ENCODE results near the gene CNNM3. TPM values are rescaled to one million over a fixed set of nuclear protein-coding genes. Genes with fewer than 3 reads are reported as not detected.

CNNM3 gene
- total RNA-seq, 2 donors from 2014 or later: 29.7 to 29.8 TPM

DNA sequence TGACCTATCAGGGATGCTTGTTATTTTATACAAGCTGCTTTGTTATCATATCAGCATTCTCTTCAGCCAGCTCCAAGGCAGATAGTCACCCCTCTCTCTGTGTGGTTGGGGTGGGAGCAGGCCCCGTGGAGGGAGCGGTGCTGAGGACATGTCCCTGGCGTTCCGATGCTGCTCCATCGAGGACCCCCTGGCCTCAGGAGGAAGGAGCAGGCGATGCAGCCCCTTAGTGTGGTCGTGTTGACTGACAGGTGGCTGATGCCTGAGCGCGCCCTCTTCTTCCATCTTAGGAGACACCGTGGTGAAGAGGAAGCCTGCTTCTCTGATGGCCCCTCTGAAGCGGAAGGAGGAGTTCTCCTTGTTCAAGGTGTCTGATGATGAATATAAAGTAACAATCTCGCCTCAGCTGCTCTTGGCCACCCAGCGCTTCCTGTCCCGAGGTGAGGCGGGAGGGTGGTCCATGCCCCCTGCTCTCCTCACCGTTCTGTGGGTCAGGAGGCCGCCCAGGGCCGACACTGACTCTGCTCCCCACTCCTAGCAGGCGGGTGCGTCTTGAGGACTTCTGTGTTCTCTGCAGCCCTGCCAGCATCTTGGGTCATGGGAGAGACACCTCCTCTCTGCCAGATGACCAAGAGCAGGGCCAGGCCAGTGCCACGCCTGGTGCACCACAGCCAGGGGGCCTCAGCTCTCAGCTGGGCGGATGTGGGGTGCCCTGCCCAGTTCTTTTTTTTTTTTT is 10.6 kb downstream of the CNNM3 start:
- H3K4me3 ChIP-seq: no peak overlapping the region
- 89% methylated on average over 22 of the region's 22 CpGs for WGBS
- intact Hi-C loops (cut with DNase I): no loop called here
- H3K9me3 ChIP-seq: no peaks in the 10 kb centered on the region
- DNase-seq (ENCODE audit: low spot score): no peak
- H3K4me1 ChIP-seq (replicated peaks): peaks cover 6% of the 10 kb centered on the region
- TF ChIP-seq POLR2A (IDR thresholded peaks at IDR 0.05): no peak
- no peak for TF ChIP-seq POLR2AphosphoS5 (IDR thresholded peaks at IDR 0.05)
- TF ChIP-seq, protein P1, sequence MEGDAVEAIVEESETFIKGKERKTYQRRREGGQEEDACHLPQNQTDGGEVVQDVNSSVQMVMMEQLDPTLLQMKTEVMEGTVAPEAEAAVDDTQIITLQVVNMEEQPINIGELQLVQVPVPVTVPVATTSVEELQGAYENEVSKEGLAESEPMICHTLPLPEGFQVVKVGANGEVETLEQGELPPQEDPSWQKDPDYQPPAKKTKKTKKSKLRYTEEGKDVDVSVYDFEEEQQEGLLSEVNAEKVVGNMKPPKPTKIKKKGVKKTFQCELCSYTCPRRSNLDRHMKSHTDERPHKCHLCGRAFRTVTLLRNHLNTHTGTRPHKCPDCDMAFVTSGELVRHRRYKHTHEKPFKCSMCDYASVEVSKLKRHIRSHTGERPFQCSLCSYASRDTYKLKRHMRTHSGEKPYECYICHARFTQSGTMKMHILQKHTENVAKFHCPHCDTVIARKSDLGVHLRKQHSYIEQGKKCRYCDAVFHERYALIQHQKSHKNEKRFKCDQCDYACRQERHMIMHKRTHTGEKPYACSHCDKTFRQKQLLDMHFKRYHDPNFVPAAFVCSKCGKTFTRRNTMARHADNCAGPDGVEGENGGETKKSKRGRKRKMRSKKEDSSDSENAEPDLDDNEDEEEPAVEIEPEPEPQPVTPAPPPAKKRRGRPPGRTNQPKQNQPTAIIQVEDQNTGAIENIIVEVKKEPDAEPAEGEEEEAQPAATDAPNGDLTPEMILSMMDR (IDR thresholded peaks at IDR 0.05): no peak
- H3K27ac ChIP-seq: no peak overlapping the region
- peaks cover 7 to 8% of the 10 kb centered on the region in 2 donors for H3K36me3 ChIP-seq
- no peaks in the 10 kb centered on the region for H3K27me3 ChIP-seq (replicated peaks; ENCODE audit: insufficient read depth)

DNA sequence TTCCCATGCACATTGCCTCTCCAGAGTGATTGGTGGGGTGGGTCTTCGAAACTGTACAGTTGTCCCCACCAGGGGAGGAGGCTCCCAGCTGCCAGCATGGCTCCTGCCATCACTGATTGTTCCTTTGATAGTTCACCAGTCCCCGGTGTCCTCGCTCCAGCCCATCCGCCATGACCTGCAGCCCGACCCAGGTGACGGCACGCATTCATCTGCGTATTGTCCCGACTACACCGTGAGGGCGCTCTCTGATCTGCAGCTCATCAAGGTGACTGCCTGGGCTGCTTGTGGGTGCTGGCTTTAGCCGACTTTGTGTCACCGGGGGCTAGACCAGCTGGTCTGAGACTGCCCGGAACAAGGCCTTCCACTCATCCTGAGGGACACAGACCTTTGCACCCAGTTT is 12.4 kb downstream of the CNNM3 start:
- H3K27me3 ChIP-seq (replicated peaks; ENCODE audit: insufficient read depth): no peaks in the 10 kb centered on the region
- H3K36me3 ChIP-seq: peaks cover 7 to 8% of the 10 kb centered on the region in 2 donors
- intact Hi-C loops (cut with DNase I): no loop called here
- peaks cover 9% of the 10 kb centered on the region for H3K4me1 ChIP-seq (replicated peaks)
- H3K27ac ChIP-seq: no peak overlapping the region
- TF ChIP-seq, protein P1 (IDR thresholded peaks at IDR 0.05): no peak
- H3K9me3 ChIP-seq: no peaks in the 10 kb centered on the region
- no peak overlapping the region for H3K4me3 ChIP-seq
- no peak for DNase-seq (ENCODE audit: low spot score)
- 92% methylated on average over 14 of the region's 14 CpGs for WGBS

DNA sequence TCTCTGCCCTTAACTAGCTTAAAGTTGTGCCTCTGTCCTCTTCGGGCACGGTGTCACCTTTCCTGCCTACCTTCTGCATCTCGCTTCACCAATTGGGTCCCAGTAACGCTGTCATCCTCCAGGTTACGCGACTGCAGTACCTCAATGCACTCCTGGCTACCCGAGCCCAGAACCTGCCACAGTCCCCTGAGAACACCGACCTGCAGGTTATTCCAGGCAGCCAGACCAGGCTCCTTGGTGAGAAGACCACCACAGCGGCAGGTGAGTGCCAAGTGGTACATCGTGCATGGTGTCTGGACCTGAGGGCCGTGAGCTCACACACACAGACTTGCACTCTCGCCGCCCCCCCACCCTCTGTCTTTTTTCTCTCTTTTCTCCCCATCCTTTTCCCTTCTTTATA is 12.8 kb downstream of the CNNM3 start:
- DNase-seq (ENCODE audit: low spot score): no peak

DNA sequence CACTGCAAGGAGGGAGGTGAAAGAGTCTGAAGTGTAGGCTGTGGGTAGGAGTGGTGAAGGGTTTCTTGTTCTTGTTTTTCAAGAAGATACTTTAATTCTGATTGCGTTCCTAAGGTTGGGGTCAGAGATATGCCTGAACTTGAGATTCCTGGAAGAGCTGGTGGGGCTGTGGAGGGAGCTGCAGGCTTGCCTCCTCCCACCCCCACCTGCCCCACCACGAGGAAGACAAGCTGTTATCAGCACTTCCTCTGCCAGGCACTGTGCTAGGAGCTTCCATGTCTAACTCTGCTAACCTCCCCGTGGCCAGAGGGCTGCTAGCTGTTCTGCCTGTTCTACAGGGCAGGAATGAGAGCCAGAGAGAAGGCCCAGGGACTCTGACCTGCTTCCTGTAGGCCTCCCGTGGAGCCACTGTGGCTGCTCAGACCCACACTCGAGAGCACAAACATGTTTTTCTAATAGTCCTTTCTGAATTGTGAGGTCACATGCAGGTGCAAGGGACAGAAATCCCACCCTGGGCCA is 14.0 kb downstream of the CNNM3 start:
- H3K4me1 ChIP-seq (replicated peaks): peaks cover 4% of the 10 kb centered on the region
- H3K27me3 ChIP-seq (replicated peaks; ENCODE audit: insufficient read depth): no peaks in the 10 kb centered on the region
- no peaks in the 10 kb centered on the region for H3K9me3 ChIP-seq
- no peak overlapping the region for H3K27ac ChIP-seq
- no peak overlapping the region for H3K4me3 ChIP-seq
- DNase-seq (ENCODE audit: low spot score): no peak
- H3K36me3 ChIP-seq: peaks cover 7 to 8% of the 10 kb centered on the region in 2 donors
- intact Hi-C loops (cut with DNase I): no loop called here
- no peak for TF ChIP-seq POLR2AphosphoS5 (IDR thresholded peaks at IDR 0.05)
- TF ChIP-seq, protein P1 (IDR thresholded peaks at IDR 0.05): no peak
- TF ChIP-seq POLR2A (IDR thresholded peaks at IDR 0.05): no peak
- WGBS: 71% methylated on average over 5 of the region's 5 CpGs

More for the DNA sequence above, 12.8 kb downstream of the CNNM3 start:
- H3K4me1 ChIP-seq (replicated peaks): peaks cover 5% of the 10 kb centered on the region
- TF ChIP-seq, protein P1 (IDR thresholded peaks at IDR 0.05): no peak
- TF ChIP-seq POLR2A (IDR thresholded peaks at IDR 0.05) (no peak), POLR2AphosphoS5 (IDR thresholded peaks at IDR 0.05) (no peak)
- no peaks in the 10 kb centered on the region for H3K9me3 ChIP-seq
- intact Hi-C loops (cut with DNase I): no loop called here
- H3K27ac ChIP-seq: no peak overlapping the region
- WGBS: 95% methylated on average over 13 of the region's 13 CpGs
- H3K4me3 ChIP-seq: no peak overlapping the region
- peaks cover 7 to 8% of the 10 kb centered on the region in 2 donors for H3K36me3 ChIP-seq
- no peaks in the 10 kb centered on the region for H3K27me3 ChIP-seq (replicated peaks; ENCODE audit: insufficient read depth)

DNA sequence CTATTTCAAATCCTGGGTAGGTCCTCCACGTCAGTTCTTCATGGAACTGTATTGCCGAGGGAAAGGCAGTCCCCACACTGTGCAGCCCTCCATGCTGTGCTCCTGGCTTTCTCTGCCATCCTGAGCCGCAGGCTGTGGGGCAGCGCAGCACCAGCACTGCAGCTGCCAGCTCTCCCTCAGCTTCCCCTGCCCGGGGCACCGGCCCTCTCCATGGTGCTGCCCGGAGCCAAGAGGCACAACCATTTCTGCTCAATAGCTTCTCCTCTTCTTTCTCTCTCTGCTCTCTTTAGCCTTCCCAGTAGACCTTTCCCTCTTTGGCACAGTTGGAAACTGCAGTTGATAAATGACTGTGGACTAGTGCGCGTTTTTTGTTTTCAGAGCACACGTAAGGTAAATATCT is 15.6 kb downstream of the CNNM3 start:
- no peaks in the 10 kb centered on the region for H3K27me3 ChIP-seq (replicated peaks; ENCODE audit: insufficient read depth)
- no peak overlapping the region for H3K4me3 ChIP-seq
- no peak for DNase-seq (ENCODE audit: low spot score)
- TF ChIP-seq, protein P1 (IDR thresholded peaks at IDR 0.05): no peak
- TF ChIP-seq POLR2A (IDR thresholded peaks at IDR 0.05) (no peak), POLR2AphosphoS5 (IDR thresholded peaks at IDR 0.05) (no peak)
- peaks cover 7 to 8% of the 10 kb centered on the region in 2 donors for H3K36me3 ChIP-seq
- H3K27ac ChIP-seq: peak overlapping the region; percentile 44 to 60
- intact Hi-C loops (cut with DNase I): no loop called here
- no peaks in the 10 kb centered on the region for H3K9me3 ChIP-seq
- WGBS: 57% methylated on average over 10 of the region's 10 CpGs
- H3K4me1 ChIP-seq (replicated peaks): peaks cover 4% of the 10 kb centered on the region

Measured in prostate gland (tissue), 2 donors.